H1 (cell line): ENCODE data around the gene DAW1. TPM values are rescaled to one million over a fixed set of nuclear protein-coding genes. Genes with fewer than 3 reads are reported as not detected.

ENCODE experiments used
- CTCF ChIA-PET: fragments of 300-600 bp; sonication (Branson Sonifier 250); formaldehyde crosslinking; loops from one replicate; lab custom pipeline; 2021; ENCODE audit not compliant: partially characterized antibody; lab: Charles Lee
- POLR2A ChIA-PET: fragments of 300-600 bp; sonication (Branson Sonifier 250); formaldehyde crosslinking; loops from one replicate; lab custom pipeline; 2021; ENCODE audit warnings: inconsistent platforms; ENCODE audit not compliant: partially characterized antibody; lab: Charles Lee
- DNase-seq, 2 experiments: peaks; one replicate each; pipeline versions ENCODE4 v3.0.0 to v3.0.0-alpha.2; 2010 to 2022; ENCODE audit warnings: low spot score in 2 of 2, low read depth in 1 of 2, mixed read lengths in 1 of 2
- FAIRE-seq: peaks from 2 replicates; lab custom pipeline; 2011; peaks lifted over from hg19 to GRCh38; lab: Jason Lieb, UNC
- H2AFZ ChIP-seq: 2 replicates; pipeline ENCODE4 v1.8.1; 2012; ENCODE audit warnings: low read length, inconsistent platforms
- H2AK5ac ChIP-seq: 2 replicates; pipeline ENCODE4 v1.6.1; 2013; ENCODE audit warnings: low read depth, low read length
- H2BK120ac ChIP-seq: replicated peaks from 2 replicates; pipeline ENCODE3; 2013; ENCODE audit warnings: low read depth, low read length, inconsistent platforms
- H2BK12ac ChIP-seq: 2 replicates; pipeline ENCODE4 v1.6.1; 2013; ENCODE audit warnings: low read depth, low read length
- H2BK15ac ChIP-seq: 2 replicates; pipeline ENCODE4 v1.6.1; 2013; ENCODE audit warnings: low read length
- H2BK20ac ChIP-seq: 2 replicates; pipeline ENCODE4 v1.6.1; 2013; ENCODE audit warnings: low read length
- H2BK5ac ChIP-seq: 2 replicates; pipeline ENCODE4 v1.6.1; 2013; ENCODE audit warnings: low read depth, low read length
- H3K14ac ChIP-seq: 2 replicates; pipeline ENCODE4 v1.6.1; 2013; ENCODE audit warnings: inconsistent platforms; ENCODE audit not compliant: insufficient read length
- H3K18ac ChIP-seq: 2 replicates; pipeline ENCODE4 v1.6.1; 2013; ENCODE audit warnings: low read length; ENCODE audit errors: extremely low read depth
- H3K23ac ChIP-seq: 2 replicates; pipeline ENCODE4 v1.6.1; 2013; ENCODE audit warnings: inconsistent platforms; ENCODE audit not compliant: insufficient read length
- H3K23me2 ChIP-seq: 2 replicates; pipeline ENCODE4 v1.6.1; 2013; ENCODE audit warnings: low read depth, low read length
- H3K27ac ChIP-seq: 2 replicates; pipeline ENCODE4 v1.6.1; 2011; ENCODE audit warnings: low read depth, low read length, inconsistent platforms
- H3K27me3 ChIP-seq, 4 experiments: replicated peaks in 1 of 4; 1 replicate in 1 of 4; 2 replicates in 3 of 4; pipeline versions ENCODE4 v1.6.1 to v1.8.1; 2011 to 2013; ENCODE audit warnings: low read length in 3 of 4, mild to moderate bottlenecking in 3 of 4, inconsistent platforms in 2 of 4, mixed read lengths in 2 of 4, moderate library complexity in 1 of 4; ENCODE audit not compliant: control insufficient read depth in 3 of 4, insufficient read depth in 3 of 4; ENCODE audit errors: extremely low read depth in 1 of 4
- H3K36me3 ChIP-seq, 4 experiments: 2 replicates each; pipeline versions ENCODE4 v1.6.1 to v1.8.1; 2011 to 2013; ENCODE audit warnings: mild to moderate bottlenecking in 4 of 4, low read length in 3 of 4, moderate library complexity in 2 of 4, control low read depth in 1 of 4, inconsistent platforms in 1 of 4; ENCODE audit not compliant: insufficient read depth in 4 of 4, control insufficient read depth in 2 of 4
- H3K4ac ChIP-seq: replicated peaks from 2 replicates; pipeline ENCODE3; 2013; ENCODE audit warnings: low read length, low read depth, mixed read lengths, inconsistent platforms; ENCODE audit not compliant: insufficient read length
- H3K4me1 ChIP-seq, 4 experiments: replicated peaks in 1 of 4; 1 replicate in 1 of 4; 2 replicates in 3 of 4; pipeline versions ENCODE4 v1.6.1 to v1.8.1; 2011 to 2013; ENCODE audit warnings: low read length in 3 of 4, inconsistent platforms in 2 of 4, mixed read lengths in 1 of 4; ENCODE audit not compliant: insufficient read depth in 4 of 4, control insufficient read depth in 3 of 4
- H3K4me2 ChIP-seq, 2 experiments: 2 replicates each; pipeline versions ENCODE4 v1.6.1 to v1.8.1; 2011 to 2013; ENCODE audit warnings: low read depth in 2 of 2, low read length in 2 of 2, control low read depth in 1 of 2, inconsistent platforms in 1 of 2, mild to moderate bottlenecking in 1 of 2; ENCODE audit not compliant: insufficient read depth in 1 of 2
- H3K4me3 ChIP-seq, 4 experiments: fragments of 200-600, 300-600 bp in 1 of 4; sonication (generic), shearing (Covaris generic), sonication (Bioruptor Twin) in 1 of 4; 2 replicates each; pipeline versions ENCODE4 v1.5.1 to v1.8.1; 2011 to 2016; ENCODE audit warnings: low read length in 4 of 4, low read depth in 3 of 4, control low read depth in 2 of 4, inconsistent platforms in 2 of 4, mild to moderate bottlenecking in 2 of 4, mixed read lengths in 1 of 4, moderate library complexity in 1 of 4; ENCODE audit not compliant: insufficient read depth in 2 of 4; ENCODE audit errors: extremely low read depth in 1 of 4
- H3K56ac ChIP-seq: replicated peaks from 2 replicates; pipeline ENCODE3; 2013; ENCODE audit warnings: low read depth, mild to moderate bottlenecking, mixed read lengths, low read length, inconsistent platforms; ENCODE audit not compliant: insufficient read length
- H3K79me1 ChIP-seq: 2 replicates; pipeline ENCODE4 v1.6.1; 2013; ENCODE audit warnings: low read depth, low read length, control low read depth
- H3K79me2 ChIP-seq, 2 experiments: 2 replicates each; pipeline versions ENCODE4 v1.6.1 to v1.8.1; 2012 to 2013; ENCODE audit warnings: low read length in 2 of 2, mild to moderate bottlenecking in 2 of 2, inconsistent platforms in 1 of 2; ENCODE audit not compliant: insufficient read depth in 2 of 2, control insufficient read depth in 1 of 2
- H3K9ac ChIP-seq, 4 experiments: replicated peaks in 1 of 4; 1 replicate in 1 of 4; 2 replicates in 3 of 4; pipeline versions ENCODE4 v1.6.1 to v1.8.1; 2011 to 2013; ENCODE audit warnings: low read depth in 3 of 4, low read length in 3 of 4, control low read depth in 2 of 4, mild to moderate bottlenecking in 2 of 4, moderate library complexity in 2 of 4, inconsistent platforms in 1 of 4; ENCODE audit errors: extremely low read depth in 1 of 4
- H3K9me3 ChIP-seq, 2 experiments: 2 replicates each; pipeline versions ENCODE4 v1.6.1 to v1.8.1; 2012 to 2013; ENCODE audit warnings: mild to moderate bottlenecking in 2 of 2, moderate library complexity in 2 of 2, control low read depth in 1 of 2, inconsistent platforms in 1 of 2, low read depth in 1 of 2, low read length in 1 of 2, mixed read lengths in 1 of 2; ENCODE audit not compliant: insufficient read depth in 2 of 2
- H4K20me1 ChIP-seq, 2 experiments: replicated peaks in 1 of 2; 2 replicates each; pipeline versions ENCODE3 to v1.8.1; 2011 to 2013; ENCODE audit warnings: inconsistent platforms in 2 of 2, low read length in 2 of 2, mild to moderate bottlenecking in 1 of 2; ENCODE audit not compliant: insufficient read depth in 2 of 2, control insufficient read depth in 1 of 2
- H4K5ac ChIP-seq: 2 replicates; pipeline ENCODE4 v1.6.1; 2013; ENCODE audit warnings: low read length, low read depth, mixed read lengths, inconsistent platforms; ENCODE audit not compliant: insufficient read length
- H4K8ac ChIP-seq: 2 replicates; pipeline ENCODE4 v1.8.0; 2013; ENCODE audit warnings: mild to moderate bottlenecking, moderate library complexity, low read length, inconsistent platforms; ENCODE audit not compliant: insufficient read depth; ENCODE audit errors: extremely low read depth
- H4K91ac ChIP-seq: replicated peaks from 2 replicates; pipeline ENCODE3; 2013; ENCODE audit warnings: low read length, mixed read lengths, inconsistent platforms; ENCODE audit not compliant: insufficient read length
- BRCA1 ChIP-seq: IDR thresholded peaks from 2 replicates; pipeline ENCODE4 v1.6.1; 2012; ENCODE audit warnings: low read depth, low read length, improper control_type of control experiment
- EGR1 ChIP-seq: IDR thresholded peaks from 2 replicates; pipeline ENCODE4 v1.6.1; 2011; ENCODE audit warnings: low read depth, low read length, borderline replicate concordance
- PHF8 ChIP-seq: fragments of 200-600 bp; sonication (generic); conservative IDR thresholded peaks from 2 replicates; pipeline ENCODE4 v1.7.1; 2012; ENCODE audit warnings: low read depth, mild to moderate bottlenecking, inconsistent platforms, low read length, moderate library complexity
- SP2 ChIP-seq: IDR thresholded peaks from 2 replicates; pipeline ENCODE4 v1.6.1; 2012; ENCODE audit warnings: mild to moderate bottlenecking, low read length, inconsistent platforms
- WGBS, 2 experiments: shearing (Covaris generic) in 1 of 2; methylation state at CpG; one replicate each; pipeline versions ENCODE4 v1.1.6 to v1.1.7; 2013 to 2015; ENCODE audit warnings: low lambda C conversion rate in 2 of 2, mixed read lengths in 2 of 2, inconsistent platforms in 1 of 2, low coverage in 1 of 2, missing lambda C conversion rate in 1 of 2; ENCODE audit not compliant: insufficient replicate concordance in 2 of 2, insufficient coverage in 1 of 2, insufficient read length in 1 of 2; ENCODE audit errors: extremely low coverage in 1 of 2, missing lambda C conversion rate in 1 of 2; 5-methylcytosine and 5-hydroxymethylcytosine counted together
- polyA plus RNA-seq, 7 experiments: library from polyadenylated mRNA; depleted of rRNA in 3 of 7; stranded (reverse) in 5 of 7; unstranded in 2 of 7; fragments of >200 nt in 5 of 7; fragments of 200-250 nt in 2 of 7; gene quantifications; 1 replicate in 5 of 7; 2 replicates in 1 of 7; 4 replicates in 1 of 7; pipeline versions ENCODE4 v1.2.1 to v1.2.3, GENCODE V29; 2011 to 2013; ENCODE audit warnings: missing spikeins in 2 of 7, mixed read lengths in 2 of 7
- total RNA-seq: library from RNA; stranded (reverse); fragmentation: NEBNext Ultra II Directional; extraction: Animal tissue kit (Norgen Biotek cat#: 25700); gene quantifications from 2 replicates; pipeline ENCODE4 v1.2.1, GENCODE V29; 2021

Gene DAW1
- total and polyA plus RNA-seq, 2 of the 8 experiments (the other 6 are each of a cell fraction or from before 2014, with no cell fraction given): 0.44 to 1.4 TPM

GRCh38 chr2:227867386-227867785 lies 4.0 kb upstream of the DAW1 start:
- H3K4me3 ChIP-seq: no peak overlapping the region
- no peak overlapping the region for H3K4me2 ChIP-seq
- H2BK15ac ChIP-seq: no peak overlapping the region
- no peak overlapping the region for H4K91ac ChIP-seq
- no peak overlapping the region for H3K23ac ChIP-seq
- DNase-seq (no peak), FAIRE-seq (no peak)
- H4K20me1 ChIP-seq: no peaks in the 10 kb centered on the region
- no peak overlapping the region for H2BK20ac ChIP-seq
- H2BK12ac ChIP-seq: no peak overlapping the region
- ChIA-PET CTCF (interaction anchor here (0.8 to 1.2 kb wide), 2 partner anchors 34 to 228 kb away, joined by 3 read pairs; no protein-coding TSS in a partner anchor), POLR2A (no interaction called here)
- no peak overlapping the region for H2AFZ ChIP-seq
- 88% methylated on average over 2 of the region's 2 CpGs; no CpG with 5 or more reads in 1 of the 2 experiments for WGBS, 2 experiments
- H4K8ac ChIP-seq: no peak overlapping the region
- peaks cover 3 to 16% (median 8%) of the 10 kb centered on the region in 4 experiments; a peak in 6 of 7 replicates for H3K4me1 ChIP-seq
- H4K5ac ChIP-seq: no peak overlapping the region
- H3K4ac ChIP-seq: no peak overlapping the region
- H3K36me3 ChIP-seq: no peaks in the 10 kb centered on the region
- H3K23me2 ChIP-seq: peaks cover 5% of the 10 kb centered on the region; the same call in 1 of the 2 replicates
- H2BK5ac ChIP-seq: no peak overlapping the region
- H3K56ac ChIP-seq: no peak overlapping the region
- no peaks in the 10 kb centered on the region for H3K79me1 ChIP-seq
- TF ChIP-seq SP2 (no peak), PHF8 (no peak), EGR1 (no peak), BRCA1 (no peak)
- H3K27ac ChIP-seq: no peak overlapping the region
- H3K9me3 ChIP-seq: no peaks in the 10 kb centered on the region
- 0 out of 7 replicates have a peak overlapping the region, but pooled peaks of 1 of the 4 experiments have one; percentile 4 for H3K9ac ChIP-seq
- H3K14ac ChIP-seq: no peak overlapping the region
- H3K27me3 ChIP-seq: no peaks in the 10 kb centered on the region
- H3K79me2 ChIP-seq: no peaks in the 10 kb centered on the region
- no peak overlapping the region for H2AK5ac ChIP-seq
- no peak overlapping the region for H3K18ac ChIP-seq
- H2BK120ac ChIP-seq: no peak overlapping the region
